ENCODE measurements around the gene COMMD7.
"Not testable (repeated sequence)": the region's sequence is repeated elsewhere in the genome, so short reads cannot be mapped to it uniquely, and the experiment has no call there.

Gene COMMD7

GRCh38 chr20:32751293-32751692, 8.0 kb upstream of the COMMD7 start:
- Histone ChIP-seq H3K9ac (ENCODE audit: low read depth, low read length) (peak overlapping the region; percentile 56), H3K27ac (ENCODE audit: low read depth, low read length) (peak overlapping the region; percentile 100), H3K9me3 (ENCODE audit: insufficient read depth, low read depth, low read length) (no peaks in the 10 kb centered on the region), H3K4me3 (ENCODE audit: low read length) (peak overlapping the region; percentile 30; the same call in 1 of the 2 replicates), H3K36me3 (ENCODE audit: insufficient read depth, low read length) (no peaks in the 10 kb centered on the region), H3K27me3 (ENCODE audit: insufficient read depth, low read length) (no peaks in the 10 kb centered on the region), H3K4me1 (ENCODE audit: insufficient read depth, low read length) (peaks cover 53% of the 10 kb centered on the region)

- WGBS, result 22% methylated on average over 9 of the region's 11 CpGs
- Histone ChIP-seq H3K9ac (ENCODE audit: low read depth, low read length) (peak overlapping the region; percentile 52), H3K9me3 (ENCODE audit: insufficient read depth, low read depth, low read length) (no peaks in the 10 kb centered on the region), H3K36me3 (ENCODE audit: insufficient read depth, low read length) (no peaks in the 10 kb centered on the region), H3K27ac (ENCODE audit: low read depth, low read length) (peak overlapping the region; percentile 100), H3K27me3 (ENCODE audit: insufficient read depth, low read length) (no peaks in the 10 kb centered on the region), H3K4me3 (ENCODE audit: low read length) (peak overlapping the region; percentile 26), H3K4me1 (ENCODE audit: insufficient read depth, low read length) (peaks cover 48% of the 10 kb centered on the region)
These were observed 6.8 kb upstream of the COMMD7 start for GRCh38 chr20:32749914-32750637.

GRCh38 chr20:32742322-32743236, 688 bp downstream of the COMMD7 start:
- Histone ChIP-seq H3K4me3 (ENCODE audit: low read length) (peak overlapping the region; percentile 74), H3K27ac (ENCODE audit: low read depth, low read length) (no peak overlapping the region), H3K9me3 (ENCODE audit: insufficient read depth, low read depth, low read length) (no peaks in the 10 kb centered on the region), H3K36me3 (ENCODE audit: insufficient read depth, low read length) (peaks cover 2% of the 10 kb centered on the region; the same call in 1 of the 2 replicates), H3K9ac (ENCODE audit: low read depth, low read length) (peak overlapping the region; percentile 72), H3K27me3 (ENCODE audit: insufficient read depth, low read length) (no peaks in the 10 kb centered on the region; the same call in 1 of the 2 replicates), H3K4me1 (ENCODE audit: insufficient read depth, low read length) (peaks cover 17% of the 10 kb centered on the region)
- 5% methylated on average over 24 of the region's 25 CpGs for WGBS

GRCh38 chr20:32741151-32741550, 2.1 kb downstream of the COMMD7 start:
- Histone ChIP-seq H3K9me3 (ENCODE audit: insufficient read depth, low read depth, low read length) (no peaks in the 10 kb centered on the region), H3K36me3 (ENCODE audit: insufficient read depth, low read length) (peaks cover 2% of the 10 kb centered on the region; the same call in 1 of the 2 replicates), H3K27ac (ENCODE audit: low read depth, low read length) (no peak overlapping the region), H3K9ac (ENCODE audit: low read depth, low read length) (no peak overlapping the region), H3K4me3 (ENCODE audit: low read length) (no peak overlapping the region), H3K4me1 (ENCODE audit: insufficient read depth, low read length) (peaks cover 14% of the 10 kb centered on the region), H3K27me3 (ENCODE audit: insufficient read depth, low read length) (no peaks in the 10 kb centered on the region; the same call in 1 of the 2 replicates)
- WGBS, result 95% methylated on average over 5 of the region's 5 CpGs

GRCh38 chr20:32737371-32738223, 5.7 kb downstream of the COMMD7 start:
- H3K27ac ChIP-seq (ENCODE audit: low read depth, low read length), result no peak overlapping the region
- H3K4me1 ChIP-seq (ENCODE audit: insufficient read depth, low read length), result peaks cover 5% of the 10 kb centered on the region
- H3K27me3 ChIP-seq (ENCODE audit: insufficient read depth, low read length), result no peaks in the 10 kb centered on the region
- H3K36me3 ChIP-seq (ENCODE audit: insufficient read depth, low read length), result peaks cover 2% of the 10 kb centered on the region; the same call in 1 of the 2 replicates
- H3K9ac ChIP-seq (ENCODE audit: low read depth, low read length), result no peak overlapping the region
- H3K4me3 ChIP-seq (ENCODE audit: low read length), result no peak overlapping the region
- no peaks in the 10 kb centered on the region for H3K9me3 ChIP-seq (ENCODE audit: insufficient read depth, low read depth, low read length)
- WGBS, result 85% methylated on average over 6 of the region's 7 CpGs

- H3K27me3 ChIP-seq (ENCODE audit: insufficient read depth, low read length), result no peaks in the 10 kb centered on the region
- peaks cover 7% of the 10 kb centered on the region; the same call in 1 of the 2 replicates for H3K4me1 ChIP-seq (ENCODE audit: insufficient read depth, low read length)
- H3K36me3 ChIP-seq (ENCODE audit: insufficient read depth, low read length), result peaks cover 26% of the 10 kb centered on the region
- H3K9ac ChIP-seq (ENCODE audit: low read depth, low read length), result no peak overlapping the region
- peak overlapping the region; percentile 46; the same call in 1 of the 2 replicates for H3K27ac ChIP-seq (ENCODE audit: low read depth, low read length)
- H3K9me3 ChIP-seq (ENCODE audit: insufficient read depth, low read depth, low read length), result no peaks in the 10 kb centered on the region
- no peak overlapping the region for H3K4me3 ChIP-seq (ENCODE audit: low read length)
- 96% methylated on average over 4 of the region's 4 CpGs for WGBS
These were observed 11.4 kb downstream of the COMMD7 start for GRCh38 chr20:32731882-32732266.

- H3K9me3 ChIP-seq (ENCODE audit: insufficient read depth, low read depth, low read length); H3K27me3 ChIP-seq (ENCODE audit: insufficient read depth, low read length); H3K4me3 ChIP-seq (ENCODE audit: low read length); H3K4me1 ChIP-seq (ENCODE audit: insufficient read depth, low read length); H3K27ac ChIP-seq (ENCODE audit: low read depth, low read length); H3K9ac ChIP-seq (ENCODE audit: low read depth, low read length): not testable (repeated sequence)
- WGBS, result 94% methylated on average over 5 of the region's 5 CpGs
- peaks cover 47% of the 10 kb centered on the region for H3K36me3 ChIP-seq (ENCODE audit: insufficient read depth, low read length)
These were observed 13.9 kb downstream of the COMMD7 start for GRCh38 chr20:32729334-32729733.

- H3K27ac ChIP-seq (ENCODE audit: low read depth, low read length); H3K9me3 ChIP-seq (ENCODE audit: insufficient read depth, low read depth, low read length); H3K9ac ChIP-seq (ENCODE audit: low read depth, low read length); H3K4me3 ChIP-seq (ENCODE audit: low read length); H3K27me3 ChIP-seq (ENCODE audit: insufficient read depth, low read length); H3K4me1 ChIP-seq (ENCODE audit: insufficient read depth, low read length): not testable (repeated sequence)
- H3K36me3 ChIP-seq (ENCODE audit: insufficient read depth, low read length), result peaks cover 47% of the 10 kb centered on the region
- 91% methylated on average over 6 of the region's 6 CpGs for WGBS
These were observed 14.8 kb downstream of the COMMD7 start for GRCh38 chr20:32728435-32728834.

- Histone ChIP-seq H3K27ac (ENCODE audit: low read depth, low read length) (no peak overlapping the region; the same call in 1 of the 2 replicates), H3K4me1 (ENCODE audit: insufficient read depth, low read length) (peaks cover 7% of the 10 kb centered on the region; the same call in 1 of the 2 replicates), H3K4me3 (ENCODE audit: low read length) (no peak overlapping the region), H3K36me3 (ENCODE audit: insufficient read depth, low read length) (peaks cover 47% of the 10 kb centered on the region), H3K9ac (ENCODE audit: low read depth, low read length) (no peak overlapping the region), H3K27me3 (ENCODE audit: insufficient read depth, low read length) (no peaks in the 10 kb centered on the region), H3K9me3 (ENCODE audit: insufficient read depth, low read depth, low read length) (peaks cover 2% of the 10 kb centered on the region; the same call in 1 of the 2 replicates)
- WGBS, result 83% methylated on average over 7 of the region's 7 CpGs
These were observed 15.6 kb downstream of the COMMD7 start for GRCh38 chr20:32727683-32728082.

GRCh38 chr20:32718749-32719348, 24.4 kb downstream of the COMMD7 start:
- Histone ChIP-seq H3K27me3 (ENCODE audit: insufficient read depth, low read length) (no peaks in the 10 kb centered on the region), H3K9me3 (ENCODE audit: insufficient read depth, low read depth, low read length) (no peaks in the 10 kb centered on the region), H3K36me3 (ENCODE audit: insufficient read depth, low read length) (peaks cover 45% of the 10 kb centered on the region), H3K4me1 (ENCODE audit: insufficient read depth, low read length) (no peaks in the 10 kb centered on the region), H3K4me3 (ENCODE audit: low read length) (no peak overlapping the region), H3K27ac (ENCODE audit: low read depth, low read length) (no peak overlapping the region), H3K9ac (ENCODE audit: low read depth, low read length) (no peak overlapping the region)
- WGBS, result 90% methylated on average over 3 of the region's 3 CpGs

Measured in HUES64 (cell line).